K562 (cell line): ENCODE measurements around the gene TEX50. TPM values are rescaled to one million over a fixed set of nuclear protein-coding genes. Genes with fewer than 3 reads are reported as not detected.

Experiments
- CEBPB ChIP-seq: fragments of 450-650 bp; IDR thresholded peaks from 2 replicates; pipeline ENCODE4 v1.6.1; 2016; ENCODE audit warnings: missing genetic modification characterization, missing compliant biosample characterization
- ELF2 ChIP-seq: fragments of 250-450 bp; sonication (Bioruptor Pico); IDR thresholded peaks from 2 replicates; pipeline ENCODE4 v1.5.0; 2021; ENCODE audit warnings: mild to moderate bottlenecking
- JUN ChIP-seq, 2 experiments: sonication (generic) in 1 of 2; formaldehyde crosslinking in 1 of 2; IDR thresholded peaks; 2 replicates each; pipeline versions ENCODE4 v1.6.1 to v1.8.0; 2012 to 2022; ENCODE audit warnings: borderline replicate concordance in 2 of 2, mild to moderate bottlenecking in 2 of 2, improper control_type of control experiment in 1 of 2, low read depth in 1 of 2, low read length in 1 of 2, missing genetic modification reagents in 1 of 2
- LARP7 ChIP-seq: fragments of 450-650 bp; IDR thresholded peaks from 2 replicates; pipeline ENCODE4 v1.6.1; 2016
- NFYB ChIP-seq: IDR thresholded peaks from 2 replicates; pipeline ENCODE4 v1.6.1; 2011; ENCODE audit warnings: mild to moderate bottlenecking, moderate library complexity; ENCODE audit not compliant: insufficient read length; ENCODE audit errors: extremely low read depth
- RBM22 ChIP-seq: fragments of 200-400 bp; formaldehyde crosslinking; IDR thresholded peaks from 2 replicates; pipeline ENCODE4 v1.6.1; 2018; ENCODE audit warnings: low read length, low read depth; ENCODE audit not compliant: poor library complexity, severe bottlenecking
- TAF15 ChIP-seq: fragments of 200-400 bp; formaldehyde crosslinking; IDR thresholded peaks from 2 replicates; pipeline ENCODE4 v1.6.1; 2017; ENCODE audit warnings: mild to moderate bottlenecking, low read depth, low read length, moderate library complexity
- TAF7 ChIP-seq: fragments of 450-650 bp; IDR thresholded peaks from 2 replicates; pipeline ENCODE4 v1.6.1; 2016; ENCODE audit warnings: missing genetic modification characterization, missing compliant biosample characterization
- TCFL5 ChIP-seq: fragments of 250-450 bp; sonication (Bioruptor Pico); conservative IDR thresholded peaks from 2 replicates; pipeline ENCODE4 v1.6.1; 2021; ENCODE audit warnings: mild to moderate bottlenecking, moderate library complexity, matching md5 sums
- ZC3H8 ChIP-seq: fragments of 450-650 bp; IDR thresholded peaks from 2 replicates; pipeline ENCODE4 v1.6.1; 2017
- ZFP36 ChIP-seq: fragments of 150-350 bp; IDR thresholded peaks from 2 replicates; pipeline ENCODE4 v1.6.1; 2018; ENCODE audit warnings: low read length, low read depth; ENCODE audit not compliant: partially characterized antibody
- ZNF217 ChIP-seq: sonication (generic); formaldehyde crosslinking; IDR thresholded peaks from 2 replicates; pipeline ENCODE4 v1.8.0; 2022; ENCODE audit warnings: mild to moderate bottlenecking, missing genetic modification reagents
- ZNF253 ChIP-seq: fragments of 250-450 bp; sonication (Bioruptor Pico); conservative IDR thresholded peaks from 2 replicates; pipeline ENCODE4 v1.6.1; 2021; ENCODE audit warnings: mild to moderate bottlenecking
- ZNF324 ChIP-seq: fragments of 250-450 bp; sonication (Bioruptor Pico); IDR thresholded peaks from 2 replicates; pipeline ENCODE4 v1.4.0; 2020; ENCODE audit warnings: mild to moderate bottlenecking
- ZNF592 ChIP-seq: fragments of 450-650 bp; IDR thresholded peaks from 2 replicates; pipeline ENCODE4 v1.6.1; 2017; ENCODE audit warnings: antibody characterized with exemption, mild to moderate bottlenecking
- ZNF655 ChIP-seq: fragments of 250-450 bp; sonication (Bioruptor Pico); IDR thresholded peaks from 2 replicates; pipeline ENCODE4 v1.5.0; 2021
- polyA plus RNA-seq, 8 experiments: library from polyadenylated mRNA; depleted of rRNA in 4 of 8; stranded (reverse) in 5 of 8; unstranded in 3 of 8; fragments of >200 nt; fragmentation: Nextera tagmentation in 2 of 8; fragmentation: Illumina TruSeq in 1 of 8; extraction: Ambion mirVana in 2 of 8; extraction: Trizol in 1 of 8; gene quantifications; 2 replicates each; pipeline versions ENCODE4 v1.2.1 to v1.2.3, GENCODE V29; 2011 to 2014; ENCODE audit warnings: inconsistent platforms in 1 of 8, missing spikeins in 1 of 8
- total RNA-seq, 7 experiments: library from RNA; depleted of rRNA in 6 of 7; stranded (reverse); fragments of >200 nt in 6 of 7; fragmentation: Illumina TruSeq in 2 of 7; extraction: Trizol in 2 of 7; gene quantifications; 2 replicates each; pipeline versions ENCODE4 v1.2.1 to v1.2.3, GENCODE V29; 2011 to 2021; ENCODE audit warnings: low replicate concordance in 1 of 7
- TF ChIP-seq, protein P1 (sequence below): sonication (generic); formaldehyde crosslinking; IDR thresholded peaks from 2 replicates; pipeline ENCODE4 v1.8.1; 2023; ENCODE audit warnings: mild to moderate bottlenecking, missing genetic modification reagents
- TF ChIP-seq, protein P2 (sequence below): sonication (generic); formaldehyde crosslinking; IDR thresholded peaks from 2 replicates; pipeline ENCODE4 v1.8.0; 2022; ENCODE audit warnings: mild to moderate bottlenecking, missing genetic modification reagents

Gene TEX50
- total and polyA plus RNA-seq, 9 of the 15 experiments (the other 6 are each of a cell fraction or from before 2014, with no cell fraction given): not detected

DNA sequence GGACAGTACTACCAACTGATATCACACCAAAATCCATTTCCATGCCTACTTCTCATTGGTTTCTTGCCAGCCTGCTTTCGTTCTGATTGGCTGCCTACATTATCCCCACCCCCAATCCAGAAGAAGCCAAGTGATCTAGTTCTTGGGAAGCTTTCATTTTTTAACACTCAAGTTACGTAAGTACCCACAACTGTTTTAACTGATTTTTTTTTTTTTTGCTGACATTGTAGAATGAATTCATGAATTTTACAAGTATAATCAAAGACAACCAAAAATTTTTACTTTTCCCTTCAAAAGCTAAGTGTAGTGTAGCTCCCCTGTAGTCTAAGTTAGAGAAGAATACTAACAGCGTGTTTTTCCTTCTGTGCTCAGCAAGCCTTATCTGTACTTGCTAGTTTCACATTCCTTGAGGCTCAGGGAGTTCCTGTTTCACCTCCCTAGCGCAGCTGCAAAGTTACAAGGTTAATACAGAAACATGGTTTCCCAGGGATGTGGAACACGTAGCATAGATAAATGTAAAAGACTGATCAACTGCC is 32.0 kb upstream of the TEX50 start, which contains the start of gene SLC9C2 (continued):
- TF ChIP-seq TAF15: no peak
- peak; percentile 71 for TF ChIP-seq NFYB
- no peak for TF ChIP-seq JUN (IDR thresholded peaks at IDR 0.05; ENCODE audit: borderline replicate concordance, low read depth, low read length)
- TF ChIP-seq JUN (CRISPR knock-in tag; IDR thresholded peaks at IDR 0.05; ENCODE audit: borderline replicate concordance): no peak
- TF ChIP-seq ZNF217 (CRISPR knock-in tag): no peak
- peak; percentile 76 for TF ChIP-seq ZNF592
- TF ChIP-seq ZNF324 (CRISPR knock-in tag): no peak
- TF ChIP-seq, protein P1, sequence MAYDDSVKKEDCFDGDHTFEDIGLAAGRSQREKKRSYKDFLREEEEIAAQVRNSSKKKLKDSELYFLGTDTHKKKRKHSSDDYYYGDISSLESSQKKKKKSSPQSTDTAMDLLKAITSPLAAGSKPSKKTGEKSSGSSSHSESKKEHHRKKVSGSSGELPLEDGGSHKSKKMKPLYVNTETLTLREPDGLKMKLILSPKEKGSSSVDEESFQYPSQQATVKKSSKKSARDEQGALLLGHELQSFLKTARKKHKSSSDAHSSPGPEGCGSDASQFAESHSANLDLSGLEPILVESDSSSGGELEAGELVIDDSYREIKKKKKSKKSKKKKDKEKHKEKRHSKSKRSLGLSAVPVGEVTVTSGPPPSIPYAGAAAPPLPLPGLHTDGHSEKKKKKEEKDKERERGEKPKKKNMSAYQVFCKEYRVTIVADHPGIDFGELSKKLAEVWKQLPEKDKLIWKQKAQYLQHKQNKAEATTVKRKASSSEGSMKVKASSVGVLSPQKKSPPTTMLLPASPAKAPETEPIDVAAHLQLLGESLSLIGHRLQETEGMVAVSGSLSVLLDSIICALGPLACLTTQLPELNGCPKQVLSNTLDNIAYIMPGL (CRISPR knock-in tag): no peak
- no peak for TF ChIP-seq ZFP36
- TF ChIP-seq, protein P2, sequence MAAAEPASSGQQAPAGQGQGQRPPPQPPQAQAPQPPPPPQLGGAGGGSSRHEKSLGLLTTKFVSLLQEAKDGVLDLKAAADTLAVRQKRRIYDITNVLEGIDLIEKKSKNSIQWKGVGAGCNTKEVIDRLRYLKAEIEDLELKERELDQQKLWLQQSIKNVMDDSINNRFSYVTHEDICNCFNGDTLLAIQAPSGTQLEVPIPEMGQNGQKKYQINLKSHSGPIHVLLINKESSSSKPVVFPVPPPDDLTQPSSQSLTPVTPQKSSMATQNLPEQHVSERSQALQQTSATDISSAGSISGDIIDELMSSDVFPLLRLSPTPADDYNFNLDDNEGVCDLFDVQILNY (CRISPR knock-in tag): no peak
- no peak for TF ChIP-seq ELF2 (CRISPR knock-in tag)
- TF ChIP-seq ZC3H8: no peak
- TF ChIP-seq CEBPB (tag): peak; percentile 65
- no peak for TF ChIP-seq ZNF253 (CRISPR knock-in tag)
- no peak for TF ChIP-seq TCFL5 (CRISPR knock-in tag)
- TF ChIP-seq TAF7 (tag): no peak
- TF ChIP-seq LARP7: no peak
- TF ChIP-seq RBM22: no peak
- no peak for TF ChIP-seq ZNF655 (CRISPR knock-in tag)
